HepG2 (cell line): ENCODE data around the gene TGFBRAP1. TPM values are rescaled to one million over a fixed set of nuclear protein-coding genes. Genes with fewer than 3 reads are reported as not detected.

ENCODE experiments used
- ATAC-seq: fragments of 200-7000 bp; cut with Tn5 transposase; 3 replicates; pipeline ENCODE4 v1.9.1; 2020; ENCODE audit warnings: mild to moderate bottlenecking, moderate library complexity
- BruUV-seq: library from RNA; stranded (reverse); fragments of 400-500 nt; replicated peaks from 2 replicates; lab custom pipeline; 2021; lab: Mats Ljungman, UMichigan
- CTCF ChIA-PET: fragments of 300-600 bp; formaldehyde crosslinking; extraction: SDS; loops from one replicate; lab custom pipeline; 2021; ENCODE audit warnings: low total read pairs, inconsistent platforms, low intra/inter-chr PET ratio; lab: Yijun Ruan, JAX
- POLR2A ChIA-PET: fragments of 350-600 bp; sonication (Branson Sonifier 250); formaldehyde crosslinking; loops from one replicate; lab custom pipeline; 2020; ENCODE audit warnings: antibody characterized with exemption, inconsistent platforms; lab: Yijun Ruan, JAX
- DNase-seq: peaks from one replicate; pipeline ENCODE4 v3.0.0-alpha.2; 2015; ENCODE audit warnings: low spot score
- FAIRE-seq: peaks from 3 replicates; lab custom pipeline; 2011; peaks lifted over from hg19 to GRCh38; lab: Jason Lieb, UNC
- H2AFZ ChIP-seq: one replicate; pipeline ENCODE4 v1.6.1; 2011; ENCODE audit warnings: low read length, inconsistent platforms
- H3K27ac ChIP-seq: fragments of 300-600 bp; 3 replicates; pipeline ENCODE4 v1.8.0; 2011; ENCODE audit warnings: mixed run types, mild to moderate bottlenecking, mixed read lengths, low read length, inconsistent platforms; ENCODE audit not compliant: insufficient read depth; ENCODE audit errors: extremely low read length
- H3K27me3 ChIP-seq, 2 experiments: fragments of 200-600 bp in 1 of 2; 2 replicates in 1 of 2; 3 replicates in 1 of 2; pipeline versions ENCODE4 v1.6.0 to v1.8.0; 2011; ENCODE audit warnings: low read length in 2 of 2, mild to moderate bottlenecking in 2 of 2, moderate library complexity in 2 of 2, inconsistent platforms in 1 of 2; ENCODE audit not compliant: insufficient read depth in 2 of 2, control insufficient read depth in 1 of 2
- H3K36me3 ChIP-seq, 2 experiments: fragments of 200-600 bp in 1 of 2; replicated peaks in 1 of 2; 2 replicates in 1 of 2; 3 replicates in 1 of 2; pipeline versions ENCODE4 v1.5.1 to v1.8.0; 2011; ENCODE audit warnings: low read length in 2 of 2, inconsistent platforms in 1 of 2; ENCODE audit not compliant: insufficient read depth in 2 of 2, control insufficient read depth in 1 of 2
- H3K4me1 ChIP-seq: 2 replicates; pipeline ENCODE4 v1.5.1; 2012; ENCODE audit warnings: low read length, inconsistent platforms; ENCODE audit not compliant: insufficient read depth
- H3K4me2 ChIP-seq: 2 replicates; pipeline ENCODE4 v1.6.0; 2011; ENCODE audit warnings: low read depth, low read length, inconsistent platforms
- H3K4me3 ChIP-seq, 3 experiments: fragments of 200-600 bp in 1 of 3; sonication (generic), shearing (Covaris generic) in 1 of 3; replicated peaks in 1 of 3; 2 replicates each; pipeline ENCODE4 v1.5.1; 2011 to 2016; ENCODE audit warnings: low read length in 3 of 3, inconsistent platforms in 2 of 3, low read depth in 2 of 3, mild to moderate bottlenecking in 2 of 3, control low read depth in 1 of 3, mixed read lengths in 1 of 3; ENCODE audit not compliant: insufficient read depth in 1 of 3
- H3K79me2 ChIP-seq: one replicate; pipeline ENCODE4 v1.6.1; 2011; ENCODE audit warnings: low read length, inconsistent platforms; ENCODE audit not compliant: insufficient read depth
- H3K9ac ChIP-seq: 2 replicates; pipeline ENCODE4 v1.6.0; 2011; ENCODE audit warnings: mild to moderate bottlenecking, low read depth, low read length, inconsistent platforms; ENCODE audit not compliant: insufficient read depth
- H3K9me3 ChIP-seq: 2 replicates; pipeline ENCODE4 v1.5.1; 2012; ENCODE audit warnings: mild to moderate bottlenecking, low read length
- H4K20me1 ChIP-seq: 2 replicates; pipeline ENCODE4 v1.6.0; 2011; ENCODE audit warnings: inconsistent platforms, mild to moderate bottlenecking, low read length, moderate library complexity; ENCODE audit not compliant: insufficient read depth
- ATAD3A ChIP-seq: sonication (generic); formaldehyde crosslinking; IDR thresholded peaks from 2 replicates; pipeline ENCODE4 v1.4.0; 2020; ENCODE audit warnings: missing genetic modification reagents
- ATF7-NPFF ChIP-seq: sonication (generic); formaldehyde crosslinking; IDR thresholded peaks from 2 replicates; pipeline ENCODE4 v1.8.1; 2023; ENCODE audit warnings: mild to moderate bottlenecking, low read depth, missing genetic modification reagents, moderate library complexity
- FOXC1 ChIP-seq: sonication (generic); formaldehyde crosslinking; IDR thresholded peaks from 2 replicates; pipeline ENCODE4 v1.8.0; 2022; ENCODE audit warnings: mild to moderate bottlenecking, missing genetic modification reagents, borderline replicate concordance
- FOXJ3 ChIP-seq: sonication (generic); formaldehyde crosslinking; IDR thresholded peaks from 2 replicates; pipeline ENCODE4 v1.4.0; 2020; ENCODE audit warnings: missing genetic modification reagents, mild to moderate bottlenecking, borderline replicate concordance
- GLI4 ChIP-seq: sonication (generic); formaldehyde crosslinking; IDR thresholded peaks from 2 replicates; pipeline ENCODE4 v1.5.1; 2020; ENCODE audit warnings: missing genetic modification reagents, mild to moderate bottlenecking, moderate library complexity, borderline replicate concordance
- HMG20A ChIP-seq: IDR thresholded peaks from 2 replicates; pipeline ENCODE4 v1.6.1; 2016; ENCODE audit warnings: borderline replicate concordance
- HNRNPK ChIP-seq: fragments of 200-400 bp; formaldehyde crosslinking; IDR thresholded peaks from 2 replicates; pipeline ENCODE4 v1.6.1; 2018; ENCODE audit warnings: low read length, low read depth, moderate library complexity, mild to moderate bottlenecking; ENCODE audit not compliant: poor library complexity, severe bottlenecking
- MED13 ChIP-seq: sonication (generic); formaldehyde crosslinking; IDR thresholded peaks from 2 replicates; pipeline ENCODE4 v1.5.0; 2020; ENCODE audit warnings: missing genetic modification reagents
- NFE2L1 ChIP-seq: sonication (generic); formaldehyde crosslinking; IDR thresholded peaks from 2 replicates; pipeline ENCODE4 v1.4.0; 2020; ENCODE audit warnings: missing genetic modification reagents, mild to moderate bottlenecking, borderline replicate concordance
- NFYC ChIP-seq: IDR thresholded peaks from 2 replicates; pipeline ENCODE4 v1.6.1; 2016; ENCODE audit warnings: missing genetic modification reagents, missing compliant biosample characterization
- PHF5A ChIP-seq: IDR thresholded peaks from one replicate; pipeline ENCODE4 v1.6.1; 2018; ENCODE audit warnings: low read depth, missing genetic modification reagents; ENCODE audit not compliant: unreplicated experiment
- SYNCRIP ChIP-seq: fragments of 200-400 bp; formaldehyde crosslinking; IDR thresholded peaks from 2 replicates; pipeline ENCODE4 v1.6.1; 2018; ENCODE audit warnings: mild to moderate bottlenecking, low read depth, low read length; ENCODE audit not compliant: insufficient read depth
- TBP ChIP-seq: sonication (generic); formaldehyde crosslinking; IDR thresholded peaks from 2 replicates; pipeline ENCODE4 v1.5.0; 2020; ENCODE audit warnings: missing genetic modification reagents
- ZBTB21 ChIP-seq: sonication (generic); formaldehyde crosslinking; IDR thresholded peaks from 2 replicates; pipeline ENCODE4 v1.4.0; 2020; ENCODE audit warnings: missing genetic modification reagents
- ZNF331 ChIP-seq: sonication (generic); formaldehyde crosslinking; IDR thresholded peaks from 2 replicates; pipeline ENCODE4 v1.4.0; 2020; ENCODE audit warnings: missing genetic modification reagents
- ZNF44 ChIP-seq: sonication (generic); formaldehyde crosslinking; IDR thresholded peaks from 2 replicates; pipeline ENCODE4 v1.5.1; 2020; ENCODE audit warnings: mild to moderate bottlenecking, missing genetic modification reagents
- ZNF441 ChIP-seq: sonication (generic); formaldehyde crosslinking; IDR thresholded peaks from 2 replicates; pipeline ENCODE4 v1.7.0; 2021; ENCODE audit warnings: missing genetic modification reagents, borderline replicate concordance
- ZNF709 ChIP-seq: sonication (generic); formaldehyde crosslinking; IDR thresholded peaks from 2 replicates; pipeline ENCODE4 v1.5.0; 2020; ENCODE audit warnings: mild to moderate bottlenecking, missing genetic modification reagents
- ZNF746 ChIP-seq: sonication (generic); formaldehyde crosslinking; IDR thresholded peaks from 2 replicates; pipeline ENCODE4 v1.8.0; 2022; ENCODE audit warnings: mild to moderate bottlenecking, missing genetic modification reagents
- WGBS: methylation state at CpG from one replicate; pipeline ENCODE4 v1.1.6; 2017; ENCODE audit warnings: low lambda C conversion rate; 5-methylcytosine and 5-hydroxymethylcytosine counted together
- in situ Hi-C: cut with HindIII; loops from 2 replicates; pipeline ENCODE4 v1.10.0; 2017; ENCODE audit warnings: low pct_unique_long_range_greater_than_20kb; ENCODE audit not compliant: extremely low pct_ligation_motif_present
- intact Hi-C: fragments of 100-400 bp; cut with micrococcal nuclease; formaldehyde crosslinking; loops from one replicate; pipeline ENCODE4 v1.10.0; 2022; ENCODE audit not compliant: unreplicated experiment
- polyA plus RNA-seq, 8 experiments: library from polyadenylated mRNA; depleted of rRNA in 3 of 8; stranded (reverse) in 7 of 8; unstranded in 1 of 8; fragments of >200 nt; fragmentation: Illumina TruSeq in 4 of 8; extraction: Trizol in 4 of 8; gene quantifications; 2 replicates each; pipeline versions ENCODE4 v1.2.1 to v1.2.3, GENCODE V29; 2011 to 2016; ENCODE audit warnings: low read depth in 4 of 8, missing spikeins in 1 of 8, mixed read lengths in 1 of 8; ENCODE audit not compliant: insufficient read depth in 1 of 8
- total RNA-seq, 5 experiments: library from RNA; depleted of rRNA; stranded (reverse); fragments of >200 nt; fragmentation: Illumina TruSeq; extraction: Trizol; gene quantifications; 2 replicates each; pipeline ENCODE4 v1.2.3, GENCODE V29; 2016; ENCODE audit warnings: low read depth in 1 of 5
- TF ChIP-seq, protein P1 (sequence below): sonication (generic); formaldehyde crosslinking; conservative IDR thresholded peaks from 2 replicates; pipeline ENCODE4 v1.5.0; 2020; ENCODE audit warnings: missing genetic modification reagents
- TF ChIP-seq, protein P2 (sequence below): IDR thresholded peaks from 2 replicates; pipeline ENCODE4 v1.6.1; 2016; ENCODE audit warnings: missing compliant biosample characterization, missing genetic modification reagents, borderline replicate concordance

TGFBRAP1 gene
- total and polyA plus RNA-seq, 2 of the 13 experiments (the other 11 are each of a cell fraction or from before 2014, with no cell fraction given): 12.7 to 22.9 TPM

- no peak for TF ChIP-seq PHF5A (CRISPR knock-in tag)
- TF ChIP-seq, all 625 proteins: peak for 0
These were observed 98.3 kb downstream of the TGFBRAP1 start (continued) for GRCh38 chr2:105231232-105231619.

DNA sequence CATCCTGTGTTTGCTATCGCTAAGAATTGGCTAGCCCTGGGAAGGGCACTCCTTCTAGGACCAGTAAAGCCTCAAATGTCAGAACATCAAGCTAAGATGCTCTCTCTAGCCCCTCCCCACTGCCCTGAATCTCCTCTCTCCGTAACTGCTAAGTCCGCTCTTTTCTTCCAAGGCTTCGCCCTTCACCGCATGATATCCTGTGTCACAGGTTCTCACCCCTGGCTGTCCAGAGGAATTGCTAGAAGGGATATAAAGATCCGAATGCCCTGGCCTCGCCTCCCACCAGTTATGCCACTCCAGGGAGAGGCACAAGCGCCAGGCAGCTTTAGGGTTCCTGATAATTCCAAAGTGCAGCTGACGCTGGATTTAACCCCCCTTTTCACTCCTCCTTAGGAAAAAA is 105.1 kb downstream of the TGFBRAP1 start:
- 50% methylated on average over 9 of the region's 9 CpGs for WGBS
- H3K36me3 ChIP-seq: no peaks in the 10 kb centered on the region
- ChIA-PET CTCF (no interaction called here), POLR2A (no interaction called here)
- no peaks in the 10 kb centered on the region for H3K9me3 ChIP-seq
- ATAC-seq (no peak), DNase-seq (no peak), FAIRE-seq (no peak)
- H3K4me3 ChIP-seq: no peak overlapping the region
- no peaks in the 10 kb centered on the region for H4K20me1 ChIP-seq
- BruUV-seq: no TSS peak
- H3K4me2 ChIP-seq: no peak overlapping the region
- H3K27me3 ChIP-seq: peaks cover 0 to 32% of the 10 kb centered on the region in 2 experiments; a peak in 2 of 5 replicates
- no peaks in the 10 kb centered on the region for H3K4me1 ChIP-seq
- H3K9ac ChIP-seq: no peak overlapping the region
- no peak overlapping the region for H3K27ac ChIP-seq
- intact Hi-C loops (no loop called here), in situ Hi-C loops (no loop called here)
- no peaks in the 10 kb centered on the region for H3K79me2 ChIP-seq
- H2AFZ ChIP-seq: no peak overlapping the region
- TF ChIP-seq GLI4 (no peak), SYNCRIP (no peak), ATAD3A (CRISPR knock-in tag) (no peak), ZNF441 (CRISPR knock-in tag) (no peak), ATF7-NPFF (CRISPR knock-in tag) (no peak), TBP (CRISPR knock-in tag) (no peak), NFYC (CRISPR knock-in tag) (no peak), HMG20A (CRISPR knock-in tag) (no peak), HNRNPK (no peak), NFE2L1 (CRISPR knock-in tag) (no peak), FOXC1 (no peak), ZNF44 (no peak), FOXJ3 (no peak), ZNF331 (no peak), ZNF709 (CRISPR knock-in tag) (no peak), ZNF746 (CRISPR knock-in tag) (no peak), MED13 (CRISPR knock-in tag) (no peak), ZBTB21 (no peak)
- TF ChIP-seq, protein P1, sequence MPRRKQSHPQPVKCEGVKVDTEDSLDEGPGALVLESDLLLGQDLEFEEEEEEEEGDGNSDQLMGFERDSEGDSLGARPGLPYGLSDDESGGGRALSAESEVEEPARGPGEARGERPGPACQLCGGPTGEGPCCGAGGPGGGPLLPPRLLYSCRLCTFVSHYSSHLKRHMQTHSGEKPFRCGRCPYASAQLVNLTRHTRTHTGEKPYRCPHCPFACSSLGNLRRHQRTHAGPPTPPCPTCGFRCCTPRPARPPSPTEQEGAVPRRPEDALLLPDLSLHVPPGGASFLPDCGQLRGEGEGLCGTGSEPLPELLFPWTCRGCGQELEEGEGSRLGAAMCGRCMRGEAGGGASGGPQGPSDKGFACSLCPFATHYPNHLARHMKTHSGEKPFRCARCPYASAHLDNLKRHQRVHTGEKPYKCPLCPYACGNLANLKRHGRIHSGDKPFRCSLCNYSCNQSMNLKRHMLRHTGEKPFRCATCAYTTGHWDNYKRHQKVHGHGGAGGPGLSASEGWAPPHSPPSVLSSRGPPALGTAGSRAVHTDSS: no peak
- TF ChIP-seq, protein P2, sequence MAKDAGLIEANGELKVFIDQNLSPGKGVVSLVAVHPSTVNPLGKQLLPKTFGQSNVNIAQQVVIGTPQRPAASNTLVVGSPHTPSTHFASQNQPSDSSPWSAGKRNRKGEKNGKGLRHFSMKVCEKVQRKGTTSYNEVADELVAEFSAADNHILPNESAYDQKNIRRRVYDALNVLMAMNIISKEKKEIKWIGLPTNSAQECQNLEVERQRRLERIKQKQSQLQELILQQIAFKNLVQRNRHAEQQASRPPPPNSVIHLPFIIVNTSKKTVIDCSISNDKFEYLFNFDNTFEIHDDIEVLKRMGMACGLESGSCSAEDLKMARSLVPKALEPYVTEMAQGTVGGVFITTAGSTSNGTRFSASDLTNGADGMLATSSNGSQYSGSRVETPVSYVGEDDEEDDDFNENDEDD (CRISPR knock-in tag): no peak
